ENCODE results near the gene PMS1.

Gene PMS1

GRCh38 chr2:189901664-189902063 lies 117.4 kb downstream of the PMS1 start:
- Histone ChIP-seq H2BK5ac (ENCODE audit: low read length) (no peak overlapping the region), H2BK15ac (replicated peaks; ENCODE audit: low read depth) (no peak overlapping the region), H3K23ac (ENCODE audit: low read length) (no peak overlapping the region), H3K79me2 (ENCODE audit: control insufficient read depth, insufficient read depth, low read length) (no peaks in the 10 kb centered on the region), H3K56ac (ENCODE audit: low read length) (no peak overlapping the region), H3K27ac (ENCODE audit: low read depth, low read length) (no peak overlapping the region), H3K18ac (ENCODE audit: low read length) (no peak overlapping the region), H3K4me2 (ENCODE audit: low read length) (no peak overlapping the region), H4K8ac (ENCODE audit: low read depth, low read length) (no peak overlapping the region), H3K4me3 (ENCODE audit: low read length) (no peak overlapping the region), H3K27me3 (ENCODE audit: insufficient read depth, low read length, poor library complexity) (no peaks in the 10 kb centered on the region), H4K5ac (ENCODE audit: low read length) (no peak overlapping the region), H3K79me1 (ENCODE audit: low read length) (no peaks in the 10 kb centered on the region), H2AK5ac (ENCODE audit: low read length) (no peak overlapping the region), H2BK120ac (ENCODE audit: low read depth, low read length) (no peak overlapping the region), H3K4me1 (ENCODE audit: control insufficient read depth, low read depth, low read length) (no peaks in the 10 kb centered on the region), H3K4ac (ENCODE audit: low read depth, low read length) (no peak overlapping the region), H3K9ac (ENCODE audit: low read length) (no peak overlapping the region), H3K36me3 (ENCODE audit: control insufficient read depth, insufficient read depth, low read length) (no peaks in the 10 kb centered on the region)
- DNase-seq, result no peak

GRCh38 chr2:189913821-189914220 lies 129.6 kb downstream of the PMS1 start:
- Histone ChIP-seq H3K23ac (ENCODE audit: low read length) (no peak overlapping the region), H3K4me2 (ENCODE audit: low read length) (no peak overlapping the region), H3K27me3 (ENCODE audit: insufficient read depth, low read length, poor library complexity) (no peaks in the 10 kb centered on the region), H3K79me2 (ENCODE audit: control insufficient read depth, insufficient read depth, low read length) (no peaks in the 10 kb centered on the region), H2AK5ac (ENCODE audit: low read length) (no peak overlapping the region), H3K18ac (ENCODE audit: low read length) (no peak overlapping the region), H3K56ac (ENCODE audit: low read length) (no peak overlapping the region), H3K79me1 (ENCODE audit: low read length) (no peaks in the 10 kb centered on the region), H3K4ac (ENCODE audit: low read depth, low read length) (no peak overlapping the region), H4K8ac (ENCODE audit: low read depth, low read length) (no peak overlapping the region), H3K36me3 (ENCODE audit: control insufficient read depth, insufficient read depth, low read length) (no peaks in the 10 kb centered on the region), H2BK120ac (ENCODE audit: low read depth, low read length) (no peak overlapping the region), H3K9ac (ENCODE audit: low read length) (no peak overlapping the region), H3K4me1 (ENCODE audit: control insufficient read depth, low read depth, low read length) (no peaks in the 10 kb centered on the region), H2BK15ac (replicated peaks; ENCODE audit: low read depth) (no peak overlapping the region), H4K5ac (ENCODE audit: low read length) (no peak overlapping the region), H3K4me3 (ENCODE audit: low read length) (no peak overlapping the region), H2BK5ac (ENCODE audit: low read length) (no peak overlapping the region), H3K27ac (ENCODE audit: low read depth, low read length) (no peak overlapping the region)
- no CpG with 5 or more reads among the region's 3 CpGs for WGBS (ENCODE audit: extremely low coverage, insufficient coverage, low lambda C conversion rate)
- no peak for DNase-seq

- no peak overlapping the region for H3K9ac ChIP-seq (ENCODE audit: low read length)
- no peak overlapping the region for H2BK120ac ChIP-seq (ENCODE audit: low read depth, low read length)
- no peaks in the 10 kb centered on the region for H3K4me1 ChIP-seq (ENCODE audit: control insufficient read depth, low read depth, low read length)
- H3K4me3 ChIP-seq (ENCODE audit: low read length), result no peak overlapping the region
- no peak overlapping the region for H3K56ac ChIP-seq (ENCODE audit: low read length)
- DNase-seq, result no peak
- no CpG with 5 or more reads among the region's 2 CpGs for WGBS (ENCODE audit: extremely low coverage, insufficient coverage, low lambda C conversion rate)
- no peak overlapping the region for H2BK15ac ChIP-seq (replicated peaks; ENCODE audit: low read depth)
- H3K23ac ChIP-seq (ENCODE audit: low read length), result no peak overlapping the region
- no peak overlapping the region for H3K18ac ChIP-seq (ENCODE audit: low read length)
- H3K27ac ChIP-seq (ENCODE audit: low read depth, low read length), result no peak overlapping the region
- H3K79me1 ChIP-seq (ENCODE audit: low read length), result no peaks in the 10 kb centered on the region
- H3K79me2 ChIP-seq (ENCODE audit: control insufficient read depth, insufficient read depth, low read length), result no peaks in the 10 kb centered on the region
- H3K4me2 ChIP-seq (ENCODE audit: low read length), result no peak overlapping the region
- H3K27me3 ChIP-seq (ENCODE audit: insufficient read depth, low read length, poor library complexity), result no peaks in the 10 kb centered on the region
- no peak overlapping the region for H4K8ac ChIP-seq (ENCODE audit: low read depth, low read length)
- H2BK5ac ChIP-seq (ENCODE audit: low read length), result no peak overlapping the region
- no peak overlapping the region for H2AK5ac ChIP-seq (ENCODE audit: low read length)
- no peak overlapping the region for H4K5ac ChIP-seq (ENCODE audit: low read length)
- no peaks in the 10 kb centered on the region for H3K36me3 ChIP-seq (ENCODE audit: control insufficient read depth, insufficient read depth, low read length)
- H3K4ac ChIP-seq (ENCODE audit: low read depth, low read length), result no peak overlapping the region
Measured at GRCh38 chr2:189916651-189917050, 132.4 kb downstream of the PMS1 start.
